Immature natural killer cell (primary cell): ENCODE results near the gene THEM5. TPM values are rescaled to one million over a fixed set of nuclear protein-coding genes. Genes with fewer than 3 reads are reported as not detected.

Experiments used
- DNase-seq, 3 donors: peaks; one replicate each; pipeline ENCODE4 v3.0.0; 2022; ENCODE audit warnings: mixed read lengths in 1 of 3
- H3K27ac Mint-ChIP-seq, 6 donors: one replicate each; pipeline ENCODE4 v1.8.0; 2020; ENCODE audit warnings: mixed read lengths in 6 of 6, mild to moderate bottlenecking in 5 of 6, inconsistent platforms in 4 of 6, moderate library complexity in 3 of 6
- H3K27me3 Mint-ChIP-seq, 3 donors: one replicate each; pipeline ENCODE4 v1.8.0; 2020 to 2021; ENCODE audit warnings: low read depth in 3 of 3, mild to moderate bottlenecking in 3 of 3, mixed read lengths in 3 of 3, moderate library complexity in 3 of 3, inconsistent platforms in 1 of 3
- H3K36me3 Mint-ChIP-seq, 3 donors: one replicate each; pipeline ENCODE4 v1.8.0; 2020; ENCODE audit warnings: mixed read lengths in 3 of 3, inconsistent platforms in 2 of 3, mild to moderate bottlenecking in 2 of 3
- H3K4me1 Mint-ChIP-seq, 2 donors: one replicate each; pipeline ENCODE4 v1.8.0; 2020; ENCODE audit warnings: inconsistent platforms in 2 of 2, mild to moderate bottlenecking in 2 of 2, mixed read lengths in 2 of 2, moderate library complexity in 1 of 2
- H3K4me3 Mint-ChIP-seq, 5 donors: one replicate each; pipeline ENCODE4 v1.8.0; 2020; ENCODE audit warnings: mild to moderate bottlenecking in 5 of 5, mixed read lengths in 5 of 5, inconsistent platforms in 3 of 5, moderate library complexity in 3 of 5
- H3K9me3 Mint-ChIP-seq, 6 donors: one replicate each; pipeline ENCODE4 v1.8.0; 2020; ENCODE audit warnings: mild to moderate bottlenecking in 6 of 6, mixed read lengths in 6 of 6, inconsistent platforms in 4 of 6, moderate library complexity in 3 of 6
- polyA plus RNA-seq, 3 donors: library from polyadenylated mRNA; unstranded; fragments of 300-500 nt; fragmentation: Illumina TruSeq; gene quantifications; one replicate each; pipeline ENCODE4 v1.2.3, GENCODE V29; 2021

Gene THEM5
- polyA plus RNA-seq, 3 donors from 2014 or later = 0.56 TPM; not detected in 2

GRCh38 chr1:151817353-151817730, 36.2 kb downstream of the THEM5 start:
- Mint-ChIP-seq H3K27me3 (peaks cover 2 to 3% (median 2%) of the 10 kb centered on the region in 3 donors), H3K4me1 (peaks cover 65 to 67% of the 10 kb centered on the region in 2 donors), H3K27ac (peak overlapping the region in 1 of 6 donors; percentile 70), H3K9me3 (no peaks in the 10 kb centered on the region), H3K4me3 (no peak overlapping the region), H3K36me3 (no peaks in the 10 kb centered on the region)
- DNase-seq = no peak

GRCh38 chr1:151816548-151817352, 36.8 kb downstream of the THEM5 start:
- no peaks in the 10 kb centered on the region for H3K9me3 Mint-ChIP-seq
- H3K36me3 Mint-ChIP-seq = no peaks in the 10 kb centered on the region
- H3K27me3 Mint-ChIP-seq = peaks cover 0 to 3% (median 2%) of the 10 kb centered on the region in 3 donors
- DNase-seq = no peak
- H3K27ac Mint-ChIP-seq = peak overlapping the region in 5 of 6 donors; percentile 14 to 92 (median 78)
- peaks cover 63 to 67% of the 10 kb centered on the region in 2 donors for H3K4me1 Mint-ChIP-seq
- peak overlapping the region in 4 of 5 donors; percentile 29 to 75 (median 72) for H3K4me3 Mint-ChIP-seq

- H3K36me3 Mint-ChIP-seq = no peaks in the 10 kb centered on the region
- H3K27ac Mint-ChIP-seq = peak overlapping the region; percentile 14 to 92 (median 63)
- H3K4me3 Mint-ChIP-seq = peak overlapping the region; percentile 25 to 75 (median 72)
- H3K27me3 Mint-ChIP-seq = peaks cover 0 to 3% (median 2%) of the 10 kb centered on the region in 3 donors
- H3K4me1 Mint-ChIP-seq = peaks cover 54 to 58% of the 10 kb centered on the region in 2 donors
- peak in 2 of 3 donors; percentile 32 to 51 for DNase-seq
- no peaks in the 10 kb centered on the region for H3K9me3 Mint-ChIP-seq
Observed at GRCh38 chr1:151815716-151816327, 37.7 kb downstream of the THEM5 start.

- no peak for DNase-seq
- no peaks in the 10 kb centered on the region for H3K36me3 Mint-ChIP-seq
- H3K4me1 Mint-ChIP-seq = peaks cover 49 to 53% of the 10 kb centered on the region in 2 donors
- H3K4me3 Mint-ChIP-seq = peak overlapping the region; percentile 55 to 75 (median 72)
- peaks cover 0 to 3% (median 2%) of the 10 kb centered on the region in 3 donors for H3K27me3 Mint-ChIP-seq
- H3K9me3 Mint-ChIP-seq = no peaks in the 10 kb centered on the region
- H3K27ac Mint-ChIP-seq = peak overlapping the region; percentile 14 to 92 (median 70)
Observed at GRCh38 chr1:151814971-151815545, 38.5 kb downstream of the THEM5 start.

- Mint-ChIP-seq H3K36me3 (no peaks in the 10 kb centered on the region), H3K9me3 (no peaks in the 10 kb centered on the region), H3K4me3 (no peak overlapping the region), H3K4me1 (peaks cover 49% of the 10 kb centered on the region in 2 donors), H3K27me3 (peaks cover 0 to 3% (median 2%) of the 10 kb centered on the region in 3 donors), H3K27ac (peak overlapping the region in 3 of 6 donors; percentile 35 to 79 (median 39))
- DNase-seq = no peak
Observed at GRCh38 chr1:151814426-151814825, 39.1 kb downstream of the THEM5 start.

GRCh38 chr1:151813271-151813977, 40.1 kb downstream of the THEM5 start:
- no peak for DNase-seq
- peaks cover 2 to 3% (median 2%) of the 10 kb centered on the region in 3 donors for H3K27me3 Mint-ChIP-seq
- peaks cover 43 to 49% of the 10 kb centered on the region in 2 donors for H3K4me1 Mint-ChIP-seq
- peak overlapping the region in 2 of 6 donors; percentile 46 to 57 for H3K27ac Mint-ChIP-seq
- H3K9me3 Mint-ChIP-seq = no peaks in the 10 kb centered on the region
- H3K4me3 Mint-ChIP-seq = no peak overlapping the region
- no peaks in the 10 kb centered on the region for H3K36me3 Mint-ChIP-seq

- DNase-seq = no peak
- H3K9me3 Mint-ChIP-seq = no peaks in the 10 kb centered on the region
- peaks cover 2 to 3% (median 3%) of the 10 kb centered on the region in 3 donors for H3K27me3 Mint-ChIP-seq
- H3K36me3 Mint-ChIP-seq = no peaks in the 10 kb centered on the region
- peaks cover 28 to 32% of the 10 kb centered on the region in 2 donors for H3K4me1 Mint-ChIP-seq
- H3K27ac Mint-ChIP-seq = no peak overlapping the region
- H3K4me3 Mint-ChIP-seq = no peak overlapping the region
Observed at GRCh38 chr1:151811181-151811580, 42.3 kb downstream of the THEM5 start.

- Mint-ChIP-seq H3K36me3 (no peaks in the 10 kb centered on the region), H3K4me3 (no peak overlapping the region), H3K27ac (peak overlapping the region in 1 of 6 donors; percentile 15), H3K27me3 (peaks cover 2 to 3% (median 2%) of the 10 kb centered on the region in 3 donors), H3K9me3 (no peaks in the 10 kb centered on the region), H3K4me1 (peaks cover 17 to 20% of the 10 kb centered on the region in 2 donors)
- DNase-seq = no peak
Observed at GRCh38 chr1:151809985-151810556, 43.4 kb downstream of the THEM5 start.

GRCh38 chr1:151809290-151809984, 44.1 kb downstream of the THEM5 start:
- no peak overlapping the region for H3K4me3 Mint-ChIP-seq
- H3K27me3 Mint-ChIP-seq = peaks cover 2 to 3% (median 2%) of the 10 kb centered on the region in 3 donors
- H3K4me1 Mint-ChIP-seq = peaks cover 12 to 14% of the 10 kb centered on the region in 2 donors
- peak overlapping the region in 1 of 6 donors; percentile 15 for H3K27ac Mint-ChIP-seq
- no peaks in the 10 kb centered on the region for H3K36me3 Mint-ChIP-seq
- no peaks in the 10 kb centered on the region for H3K9me3 Mint-ChIP-seq
- no peak for DNase-seq

- Mint-ChIP-seq H3K9me3 (no peaks in the 10 kb centered on the region), H3K27me3 (peaks cover 2 to 3% (median 2%) of the 10 kb centered on the region in 3 donors), H3K4me3 (no peak overlapping the region), H3K27ac (no peak overlapping the region), H3K4me1 (peaks cover 4 to 5% of the 10 kb centered on the region in 2 donors), H3K36me3 (no peaks in the 10 kb centered on the region)
- no peak for DNase-seq
Observed at GRCh38 chr1:151807766-151808165, 45.7 kb downstream of the THEM5 start.

- Mint-ChIP-seq H3K4me1 (no peaks in the 10 kb centered on the region), H3K27me3 (peaks cover 0 to 2% (median 2%) of the 10 kb centered on the region in 3 donors), H3K36me3 (no peaks in the 10 kb centered on the region), H3K4me3 (no peak overlapping the region), H3K9me3 (no peaks in the 10 kb centered on the region), H3K27ac (no peak overlapping the region)
- DNase-seq = no peak
Observed at GRCh38 chr1:151807131-151807530, 46.4 kb downstream of the THEM5 start.

GRCh38 chr1:151806170-151806569, 47.3 kb downstream of the THEM5 start:
- H3K9me3 Mint-ChIP-seq = no peaks in the 10 kb centered on the region
- DNase-seq = no peak
- H3K27ac Mint-ChIP-seq = no peak overlapping the region
- no peaks in the 10 kb centered on the region for H3K36me3 Mint-ChIP-seq
- H3K27me3 Mint-ChIP-seq = peaks cover 0 to 2% (median 2%) of the 10 kb centered on the region in 3 donors
- H3K4me3 Mint-ChIP-seq = no peak overlapping the region
- no peaks in the 10 kb centered on the region for H3K4me1 Mint-ChIP-seq
